Left renal pelvis (tissue), 4 donors: ENCODE measurements around the gene SYTL3. TPM values are rescaled to one million over a fixed set of nuclear protein-coding genes. Genes with fewer than 3 reads are reported as not detected.

Source experiments
- DNase-seq, 4 donors: peaks; one replicate each; pipeline ENCODE4 v3.0.0-alpha.2; 2013; ENCODE audit warnings: low read depth in 4 of 4, low spot score in 3 of 4
- polyA plus RNA-seq, 4 donors: library from polyadenylated mRNA; unstranded; fragments of 120-200 nt; gene quantifications; one replicate each; pipeline ENCODE4 v1.2.1, GENCODE V29; 2013; ENCODE audit not compliant: insufficient read length in 4 of 4

The SYTL3 gene
- polyA plus RNA-seq, 4 donors: 1.4 to 4.6 (median 3.5) TPM

DNA sequence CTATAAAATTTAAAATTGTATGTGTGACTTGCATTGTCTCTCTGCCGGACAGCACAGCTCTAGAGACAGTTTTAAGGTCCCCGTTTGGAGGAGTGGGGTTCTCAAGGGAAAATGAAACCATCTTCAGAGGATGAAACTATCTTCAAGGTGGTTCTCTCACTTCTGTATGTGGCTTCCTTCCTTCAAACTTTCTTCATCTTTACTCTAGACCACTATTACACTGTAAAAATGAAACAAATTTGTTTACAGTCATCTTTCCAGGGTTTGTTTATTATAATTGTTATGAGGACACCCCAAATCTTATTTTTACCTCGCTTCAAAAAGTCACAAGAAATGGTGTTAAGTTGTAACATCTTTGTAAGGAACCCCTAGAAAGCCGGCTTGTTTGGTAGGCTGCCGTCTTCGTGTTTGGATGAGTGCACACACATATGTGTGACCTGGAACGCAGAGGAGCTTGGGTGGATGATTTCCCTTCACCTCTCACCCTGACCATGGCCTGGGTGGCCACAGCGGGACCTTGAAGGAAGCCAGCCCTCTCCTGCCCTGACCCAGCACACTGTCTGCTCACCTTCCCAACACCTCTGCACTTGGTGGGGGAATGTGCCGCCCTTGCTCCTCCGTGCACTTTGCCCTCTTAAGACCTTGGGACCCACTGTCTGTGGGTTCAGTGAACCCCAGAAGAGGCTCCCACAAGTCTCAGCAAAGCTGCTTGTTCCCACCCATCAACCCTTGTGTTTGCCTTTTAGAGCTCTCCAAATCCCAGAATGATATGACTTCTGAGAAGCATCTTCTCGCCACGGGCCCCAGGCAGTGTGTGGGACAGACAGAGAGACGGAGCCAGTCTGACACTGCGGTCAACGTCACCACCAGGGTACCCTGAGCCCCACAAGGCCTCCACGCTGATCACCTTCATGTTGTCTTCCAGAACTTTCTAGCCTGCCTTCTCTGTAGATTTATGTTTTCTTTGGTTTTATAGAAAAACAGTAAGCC, 67.8 kb downstream of the SYTL3 start:
- DNase-seq: no peak

DNA sequence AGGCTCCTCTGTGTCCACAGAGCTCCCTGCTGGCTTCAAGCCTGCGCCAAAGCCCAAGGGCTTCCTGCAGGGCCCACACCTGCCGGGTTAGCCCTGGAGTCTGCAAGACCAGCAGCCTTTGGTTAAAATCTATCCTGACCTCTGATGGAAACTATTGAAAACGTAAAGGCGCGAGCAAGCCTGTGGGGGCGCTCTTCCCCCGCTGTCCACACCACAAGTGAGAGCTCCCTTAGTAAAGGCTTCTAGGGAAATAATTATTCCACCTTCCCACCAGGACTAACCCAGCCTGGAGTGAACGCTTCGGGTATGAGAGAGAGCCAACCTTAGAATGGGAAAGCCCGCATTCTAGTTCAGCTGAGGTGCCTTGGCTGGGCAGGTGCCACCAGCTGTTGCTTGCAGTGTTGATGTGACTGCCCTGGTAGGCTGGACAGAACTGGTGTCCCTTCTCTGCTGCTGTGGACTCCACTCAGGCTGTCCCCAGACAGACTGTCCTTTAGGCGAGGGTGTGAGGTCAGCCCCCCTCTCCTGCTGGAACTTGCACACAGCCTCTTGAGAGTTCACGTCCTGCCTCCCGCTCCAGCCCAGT, 68.7 kb downstream of the SYTL3 start:
- no peak for DNase-seq

DNA sequence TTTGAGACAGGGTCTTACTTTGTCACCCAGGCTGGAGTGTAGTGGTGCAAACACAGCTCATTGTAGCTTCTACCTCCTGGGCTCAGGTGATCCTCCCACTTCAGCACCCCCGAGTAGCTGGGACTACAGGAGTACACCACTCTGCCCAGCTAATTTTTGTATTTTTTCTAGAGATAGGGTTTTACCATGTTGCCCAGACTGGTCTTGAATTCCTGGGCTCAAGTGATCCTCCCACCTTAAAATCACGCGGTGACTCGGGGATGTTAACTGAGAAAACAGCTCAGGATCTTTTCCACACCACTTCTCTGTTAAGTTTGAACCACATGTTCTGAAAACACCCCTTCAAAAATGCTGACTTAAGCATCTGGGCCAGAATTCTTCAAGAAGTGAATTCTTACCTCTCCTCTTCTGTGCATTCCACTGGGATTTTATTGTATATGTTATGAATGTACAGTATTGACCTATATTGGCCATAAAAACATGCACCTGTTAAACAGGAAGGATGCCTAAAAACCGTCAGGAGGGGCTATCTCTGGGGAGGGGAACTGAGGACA, 72.4 kb downstream of the SYTL3 start:
- no peak for DNase-seq

DNA sequence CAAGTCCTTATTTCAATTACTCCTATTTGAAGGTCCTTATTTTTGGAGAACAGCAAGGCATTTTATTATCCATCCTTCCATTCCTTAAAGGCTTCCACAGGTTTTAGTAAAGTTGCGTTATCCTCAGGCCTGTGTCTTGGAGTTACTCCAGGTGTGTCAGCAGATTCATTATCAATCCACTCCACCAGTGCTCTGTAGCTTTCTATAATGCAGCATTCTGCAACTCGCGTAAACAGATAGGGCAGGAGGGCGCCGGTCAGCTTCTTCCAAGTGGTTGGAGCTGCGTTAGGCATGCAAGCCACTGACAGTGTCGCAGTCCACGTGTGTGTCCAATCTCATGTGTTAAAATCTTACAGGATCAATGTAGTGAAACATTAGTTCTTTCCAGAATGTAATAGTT, 75.8 kb downstream of the SYTL3 start:
- DNase-seq: no peak

DNA sequence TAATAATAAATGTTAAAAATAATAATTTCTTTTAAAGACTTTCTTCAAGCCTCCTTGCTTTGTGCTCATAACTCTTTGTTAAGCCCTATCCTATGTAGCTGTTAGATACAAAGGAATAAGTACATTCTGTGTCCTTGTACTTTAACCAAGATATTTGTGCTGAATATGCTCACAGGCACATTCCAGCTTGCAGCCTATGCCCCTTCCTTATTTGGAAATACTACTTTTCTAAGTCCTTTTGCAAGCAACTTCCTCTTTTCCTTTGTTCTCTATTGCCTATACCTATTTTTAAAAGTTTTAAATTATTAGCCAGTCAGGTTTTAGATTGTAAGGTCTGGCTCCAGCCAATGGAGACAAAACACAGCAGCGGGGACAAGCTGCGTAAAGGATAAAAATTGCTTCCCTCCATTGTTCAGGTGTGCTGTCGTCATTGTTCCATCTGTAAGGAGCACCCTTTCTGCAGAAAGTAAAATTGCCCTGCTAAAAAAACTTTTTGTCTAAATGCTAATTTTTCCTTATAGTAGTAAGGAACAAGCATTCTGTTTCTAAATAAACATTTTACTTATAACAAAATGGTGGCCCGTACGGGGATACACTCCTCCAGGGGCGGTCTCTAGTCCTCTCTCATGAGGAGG, 80.2 kb downstream of the SYTL3 start:
- DNase-seq: no peak

DNA sequence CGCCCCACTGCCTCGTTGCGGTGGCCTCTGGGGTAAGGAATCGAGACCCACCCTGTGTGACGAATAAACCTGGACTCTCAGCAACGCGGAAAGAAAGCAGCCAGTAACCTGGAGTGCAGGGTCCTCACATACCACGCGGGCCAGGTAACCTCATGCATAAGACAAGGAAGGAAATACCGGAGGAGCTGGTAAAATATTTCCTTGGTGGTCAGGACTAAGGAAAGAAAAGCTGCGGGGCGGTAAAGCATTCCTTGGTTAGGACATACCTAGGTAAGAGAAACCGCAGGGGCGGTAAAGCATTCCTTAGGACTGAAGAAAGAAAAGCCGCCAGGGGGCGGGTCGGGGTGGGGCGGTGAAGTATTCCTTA, 80.7 kb downstream of the SYTL3 start:
- no peak for DNase-seq

DNA sequence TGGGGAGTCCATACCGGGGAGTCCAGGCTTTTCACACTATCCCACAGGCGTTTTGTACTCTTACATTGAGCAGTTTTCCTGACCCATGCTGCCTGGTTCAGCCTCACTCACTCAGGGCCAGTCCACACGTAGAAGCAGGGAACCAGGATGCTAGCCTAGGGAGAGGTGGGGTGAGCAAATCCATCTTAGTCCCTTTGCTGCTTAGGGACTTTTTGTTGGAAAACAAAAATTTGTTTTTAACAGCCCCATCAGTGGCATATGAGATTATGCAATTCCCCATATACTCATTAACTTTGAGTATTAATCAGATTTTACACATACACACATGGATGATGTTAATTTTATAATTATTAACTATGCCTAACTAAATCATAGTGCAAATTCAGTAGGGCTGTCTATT, 85.2 kb downstream of the SYTL3 start:
- no peak for DNase-seq

DNA sequence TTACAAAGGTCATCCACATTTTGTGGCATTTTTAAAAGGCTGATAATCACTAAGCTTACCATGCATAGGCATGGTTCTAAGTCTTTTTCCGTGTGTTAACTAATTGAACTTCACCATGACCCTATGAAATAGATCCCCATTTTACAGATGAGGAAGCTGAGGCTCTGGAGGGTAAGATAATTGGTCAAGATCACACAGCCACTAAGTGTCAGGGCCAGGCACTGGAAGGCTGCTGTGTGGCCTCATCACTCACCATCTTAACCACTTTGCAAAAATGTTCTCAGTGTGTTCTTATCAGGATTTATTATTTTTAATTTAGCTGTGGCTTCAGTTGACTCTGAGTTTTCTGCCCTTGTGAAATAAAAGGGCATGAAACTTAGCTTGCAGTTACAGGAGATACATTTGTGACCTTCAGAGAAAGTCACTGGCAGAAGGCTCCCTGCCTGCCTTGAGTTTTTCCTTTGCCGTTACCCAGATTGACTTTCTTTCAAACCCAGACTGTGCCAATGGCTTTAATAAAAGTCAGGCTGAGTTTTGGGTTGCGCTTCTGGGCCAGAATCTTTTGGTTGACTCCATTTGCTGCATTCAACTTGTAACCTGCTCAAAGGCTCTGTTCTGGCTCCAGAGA, 87.3 kb downstream of the SYTL3 start:
- no peak for DNase-seq

DNA sequence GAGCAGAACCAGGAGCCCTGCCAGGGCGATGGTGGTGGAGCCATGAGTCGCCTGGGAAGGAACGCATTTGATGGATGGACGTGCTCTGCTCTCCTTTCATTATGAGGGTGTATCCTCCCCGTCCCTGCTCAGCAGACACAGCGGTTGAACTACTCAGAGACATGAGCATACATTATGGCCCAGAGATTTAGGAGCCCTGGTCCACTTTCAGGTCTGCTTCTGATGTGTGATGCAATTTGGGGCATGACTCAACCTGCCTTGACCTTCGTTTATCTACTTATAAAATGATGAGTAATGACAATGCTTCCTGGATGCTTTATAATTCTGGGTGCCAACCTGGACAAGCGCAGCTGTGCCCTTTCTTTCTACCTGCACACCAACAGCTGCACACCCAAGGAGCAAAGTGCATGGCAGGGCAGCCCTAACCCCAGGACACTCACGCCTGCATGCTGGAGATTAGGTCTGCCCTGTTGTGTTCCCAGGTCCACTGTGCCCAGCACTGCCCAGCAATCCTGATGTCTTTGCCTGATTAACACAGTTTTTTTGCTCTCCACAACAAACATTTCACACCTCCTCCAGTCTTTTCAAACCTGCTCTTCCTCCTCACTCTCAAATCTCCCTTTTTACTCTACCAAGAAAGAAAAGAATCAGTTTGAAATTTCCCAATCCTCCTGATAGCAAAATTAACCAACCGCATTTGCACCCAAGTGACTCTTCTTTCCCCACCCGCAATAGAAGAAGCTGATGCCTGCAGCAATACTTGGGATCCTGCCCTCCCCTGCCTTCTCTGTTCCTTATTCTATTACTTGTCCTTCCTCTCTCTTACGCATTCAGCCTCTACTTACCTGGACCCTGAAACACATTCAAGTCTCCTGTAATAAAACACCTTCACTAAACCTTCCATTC, 88.1 kb downstream of the SYTL3 start:
- DNase-seq: no peak

DNA sequence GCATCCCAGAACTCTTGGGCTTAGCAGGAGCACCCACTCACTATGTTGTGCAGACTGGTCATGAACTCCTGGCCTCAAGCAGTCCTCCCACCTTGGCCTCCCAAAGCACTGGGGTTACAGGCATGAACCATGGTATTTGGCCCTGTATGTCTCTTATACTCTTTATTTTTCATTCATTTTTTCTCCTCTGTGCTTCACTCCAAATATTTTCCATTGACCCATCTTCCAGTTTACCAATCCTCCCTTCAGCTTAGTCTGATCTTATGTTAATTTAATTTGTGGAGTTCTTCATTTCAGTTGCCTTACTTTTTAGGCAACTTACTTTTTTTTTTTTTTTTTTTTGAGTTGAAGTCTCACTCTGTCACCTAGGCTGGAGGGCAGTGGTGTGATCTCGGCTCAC, 89.8 kb downstream of the SYTL3 start:
- no peak for DNase-seq

DNA sequence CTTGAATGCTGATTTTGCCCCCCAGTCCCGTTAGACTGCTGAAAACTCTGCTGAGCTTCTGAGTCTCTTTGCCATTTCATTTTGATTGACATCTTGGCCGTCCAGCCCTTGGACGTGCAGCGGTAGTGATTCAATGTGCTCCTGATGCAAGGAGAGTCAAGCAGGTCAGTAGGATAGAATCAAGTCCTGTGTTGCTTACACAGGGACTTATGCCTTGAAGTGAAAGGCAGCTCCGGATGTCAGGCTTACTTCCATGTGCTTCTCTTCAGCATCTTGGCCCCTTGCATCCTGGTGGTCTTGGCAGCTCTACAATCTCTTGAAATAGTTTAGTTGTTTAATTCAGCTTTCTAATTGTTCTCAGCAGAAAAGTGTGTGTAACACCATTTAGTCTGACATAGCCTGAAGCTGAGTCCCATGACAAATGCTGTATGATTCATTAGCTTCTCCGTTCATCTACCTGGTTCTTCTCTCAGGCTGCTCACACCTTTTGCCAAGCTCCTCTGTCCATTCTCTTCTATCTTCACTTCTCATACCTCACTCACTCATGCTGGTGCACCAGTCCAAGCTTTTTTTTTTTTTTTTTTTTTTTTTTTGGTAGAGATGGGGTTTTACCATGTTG, 93.3 kb downstream of the SYTL3 start:
- DNase-seq: no peak

DNA sequence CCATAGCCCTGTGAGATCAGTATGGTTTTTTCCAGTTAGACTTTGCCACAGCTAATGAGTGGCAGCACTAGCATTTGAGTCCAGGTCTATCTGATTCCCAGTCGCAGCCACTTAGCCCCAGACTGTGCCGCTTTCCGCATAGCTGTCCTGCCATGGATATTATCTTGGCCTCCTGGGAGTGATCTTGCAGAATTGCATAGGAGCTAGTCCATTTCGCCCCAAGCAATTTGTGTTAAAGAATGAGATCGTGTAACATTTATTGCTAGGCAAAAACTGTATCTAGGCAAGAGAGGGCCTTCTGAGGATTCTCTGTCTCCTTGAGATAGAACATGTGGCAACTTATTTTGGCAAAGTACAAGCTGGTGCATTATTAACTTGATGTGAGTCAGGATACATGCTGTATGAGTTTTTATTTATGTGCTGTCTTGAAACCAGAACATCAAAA, 95.2 kb downstream of the SYTL3 start:
- no peak for DNase-seq

DNA sequence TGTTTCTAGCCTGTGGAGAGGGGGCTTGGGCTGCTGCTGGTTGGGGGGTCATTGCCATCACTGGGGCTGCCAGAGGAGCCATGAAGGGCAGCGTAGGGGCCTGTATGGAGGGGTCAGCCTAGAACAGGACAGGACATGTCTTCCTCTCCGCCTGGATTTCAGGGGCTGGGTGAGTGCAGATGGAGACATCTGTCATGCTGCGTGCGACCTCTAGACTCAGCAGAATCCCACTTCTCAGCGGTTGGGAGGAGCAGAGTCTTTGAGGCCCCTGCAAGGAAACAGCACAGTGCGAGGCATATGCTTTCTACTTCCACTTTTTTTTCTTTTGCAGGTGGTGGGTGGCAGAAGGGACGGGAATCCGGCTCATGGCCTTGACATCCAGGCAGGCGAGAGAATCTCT, 101.4 kb downstream of the SYTL3 start:
- DNase-seq: no peak

DNA sequence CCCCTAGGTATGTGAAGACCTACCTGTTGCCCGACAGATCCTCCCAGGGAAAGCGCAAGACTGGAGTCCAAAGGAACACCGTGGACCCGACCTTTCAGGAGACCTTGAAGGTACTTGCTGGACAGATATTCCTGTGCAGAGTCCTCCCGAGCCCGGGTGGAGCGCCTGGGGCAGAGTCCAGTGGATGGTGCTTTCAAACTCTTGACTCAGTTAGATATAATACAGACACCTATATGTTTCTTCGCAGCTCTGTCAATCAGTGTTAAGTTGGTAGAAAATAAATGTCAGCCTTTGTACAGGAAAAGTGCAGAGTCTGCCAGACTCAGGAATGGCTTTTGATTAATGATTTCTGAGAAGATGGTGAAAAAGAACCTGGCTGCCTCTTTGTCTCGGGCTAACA, 102.1 kb downstream of the SYTL3 start:
- DNase-seq: peak in 1 of 4 donors; percentile 48

DNA sequence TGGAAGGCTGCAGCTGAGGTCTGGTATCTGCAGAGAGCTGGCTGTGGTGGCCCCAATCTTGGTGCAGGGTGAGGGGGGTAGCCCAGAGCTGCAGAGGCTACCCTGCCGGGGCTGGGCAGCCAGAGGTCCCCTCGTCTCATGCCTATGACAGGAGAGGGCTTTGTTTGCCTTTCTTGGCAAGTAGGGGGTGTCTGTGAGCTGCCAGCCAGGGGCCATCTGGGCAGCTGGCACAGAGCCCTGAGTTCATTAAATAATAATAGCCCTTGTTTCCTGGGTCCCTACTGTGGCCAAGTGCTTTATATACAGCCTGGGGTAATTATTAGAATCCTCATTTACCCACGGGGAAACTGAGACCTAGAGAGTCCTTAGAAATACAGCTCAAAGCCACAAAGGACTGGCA, 102.8 kb downstream of the SYTL3 start:
- no peak for DNase-seq

DNA sequence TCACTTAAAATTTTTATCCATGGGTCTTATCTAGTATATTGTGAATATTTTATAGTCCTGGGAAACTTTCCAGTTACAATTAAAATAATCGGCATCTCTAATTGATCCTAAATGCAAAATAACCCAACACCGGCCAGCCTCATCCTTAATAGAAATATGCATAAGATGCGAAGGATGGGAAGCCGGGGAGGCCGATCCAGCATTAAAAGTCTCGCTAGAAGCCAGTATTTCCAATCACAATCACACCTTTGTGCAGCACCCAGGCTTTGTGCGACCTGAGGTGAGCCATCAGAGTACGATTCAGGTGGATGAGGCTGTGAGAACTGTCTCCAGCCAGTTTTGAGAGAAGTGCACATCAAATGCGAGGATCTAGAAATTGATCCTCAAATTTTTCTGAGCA, 104.0 kb downstream of the SYTL3 start:
- no peak for DNase-seq

DNA sequence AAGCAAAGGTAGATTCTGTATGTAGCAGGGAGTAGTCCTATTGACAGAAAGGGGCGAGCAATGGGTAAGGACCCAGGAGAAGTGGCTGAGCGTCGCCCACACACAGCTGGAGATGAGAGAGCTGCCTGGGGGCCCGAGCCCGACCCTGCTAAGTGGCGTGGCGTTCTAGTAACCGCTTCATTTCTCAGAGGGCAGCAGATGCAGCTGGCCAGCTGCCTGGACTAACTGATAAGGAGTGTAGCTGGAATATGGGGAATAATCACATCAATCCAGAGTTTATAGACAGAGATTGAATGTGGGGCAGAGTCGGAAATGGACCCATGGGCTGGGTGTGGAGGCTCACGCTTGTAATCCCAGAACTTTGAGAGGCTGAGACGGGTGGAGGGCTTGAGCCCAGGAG, 104.9 kb downstream of the SYTL3 start:
- no peak for DNase-seq

DNA sequence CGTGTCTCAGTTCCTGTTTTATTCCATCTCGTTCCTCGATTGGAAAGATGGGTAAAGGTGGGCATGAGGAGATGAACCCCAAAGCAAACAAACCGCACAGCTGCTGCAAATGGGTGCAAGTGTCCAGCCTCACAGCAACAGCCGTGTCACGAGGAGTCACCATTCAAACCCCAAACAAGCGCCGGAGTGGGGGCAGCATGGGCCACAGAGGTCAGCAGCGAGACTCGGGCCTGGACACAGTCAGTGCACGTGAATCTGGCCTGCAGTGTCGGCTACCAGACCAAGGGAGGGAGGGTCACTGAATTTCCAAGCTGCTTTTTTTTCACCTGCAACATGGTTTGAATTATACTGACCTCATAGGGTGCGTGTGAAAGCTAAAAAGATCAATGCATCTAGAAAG, 105.8 kb downstream of the SYTL3 start:
- no peak for DNase-seq

DNA sequence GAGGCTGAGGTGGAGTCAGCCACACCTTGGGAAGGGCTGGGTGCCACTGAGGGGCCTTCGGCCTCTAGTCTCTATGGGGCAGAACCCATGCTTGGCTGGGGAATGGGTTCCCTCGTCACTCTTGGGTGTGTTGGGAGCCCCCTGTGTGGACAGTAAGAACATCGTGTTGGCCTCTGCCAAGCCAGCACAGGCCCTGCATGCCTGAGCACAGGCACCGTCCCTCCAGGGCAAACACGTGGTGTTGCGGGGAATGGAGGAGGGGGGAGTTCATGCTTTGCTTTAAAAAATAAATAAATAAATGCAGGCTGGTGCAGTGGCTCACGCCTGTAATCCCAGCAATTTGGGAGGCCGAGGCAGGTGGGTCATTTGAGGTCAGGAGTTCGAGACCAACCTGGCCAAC, 106.3 kb downstream of the SYTL3 start:
- DNase-seq: no peak
